OCI-LY3 (cell line): ENCODE results near the gene TPBGL.

ENCODE experiments used
- CTCF ChIP-seq: fragments of 200-600, 300-600 bp; sonication (generic); IDR thresholded peaks from 2 replicates; pipeline ENCODE4 v1.5.1; 2014; ENCODE audit warnings: antibody characterized with exemption, low read length, low read depth
- EZH2phosphoT487 ChIP-seq: fragments of 200-600 bp; shearing (Covaris generic); IDR thresholded peaks from 2 replicates; pipeline ENCODE4 v1.6.1; 2018; ENCODE audit warnings: antibody characterized with exemption, mixed run types, low read depth

- TF ChIP-seq CTCF (no peak), EZH2phosphoT487 (no peak)
Observed at GRCh38 chr11:75214843-75215242, 25.7 kb upstream of the TPBGL start.
